ENCODE data around the gene DYNLT5.
"Not testable (repeated sequence)": the region's sequence is repeated elsewhere in the genome, so short reads cannot be mapped to it uniquely, and the experiment has no call there.

DYNLT5 gene, protein sequence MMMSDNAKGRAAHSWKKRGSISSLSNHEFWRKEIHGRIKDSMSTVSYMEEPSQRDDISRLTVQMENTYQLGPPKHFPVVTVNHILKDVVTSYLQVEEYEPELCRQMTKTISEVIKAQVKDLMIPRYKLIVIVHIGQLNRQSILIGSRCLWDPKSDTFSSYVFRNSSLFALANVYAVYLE

DNA sequence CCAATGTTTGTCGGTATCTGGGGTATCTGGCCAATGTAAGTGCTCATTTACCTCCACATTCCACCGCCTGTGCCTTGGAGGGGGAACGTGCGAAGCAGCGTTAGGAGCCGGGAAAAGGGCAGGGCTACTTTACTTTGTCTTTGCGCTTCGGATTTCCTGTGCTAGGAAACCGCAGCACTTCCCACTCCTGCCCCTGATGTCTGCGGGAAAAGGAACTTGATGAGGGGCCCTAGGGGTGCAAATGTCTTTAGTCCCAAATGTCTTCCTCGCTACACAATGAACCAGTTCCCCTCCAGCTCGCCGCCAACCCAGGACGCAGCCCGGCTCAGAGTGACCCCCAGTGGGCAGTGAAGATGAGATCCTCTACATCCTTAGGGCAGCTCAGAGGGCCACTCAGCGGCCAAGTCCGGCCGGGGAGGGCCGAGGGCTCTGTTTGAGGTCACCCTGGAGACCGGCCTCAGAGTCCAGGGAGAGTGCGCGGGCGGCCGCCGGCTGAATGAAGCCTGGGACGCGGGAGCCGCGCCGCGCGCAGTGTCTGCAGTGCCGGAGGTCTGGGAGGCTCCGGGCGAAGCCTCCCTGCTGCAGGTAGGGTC lies at the start of gene DYNLT5:
DYNLT5 (plus strand) TSS at position 460 of the 593 bp plus-strand sequence. CDS start 2,200 bp downstream, outside the sequence.
- peak; percentile 34 for DNase-seq (ENCODE audit: low read depth)

- DNase-seq (ENCODE audit: low read depth) = peak; percentile 16
Measured at GRCh38 chr1:66704177-66704875, 47.9 kb upstream of the DYNLT5 start.

- DNase-seq (ENCODE audit: low read depth) = peak; percentile 28
Measured at GRCh38 chr1:66705110-66705509, 47.1 kb upstream of the DYNLT5 start.

DNA sequence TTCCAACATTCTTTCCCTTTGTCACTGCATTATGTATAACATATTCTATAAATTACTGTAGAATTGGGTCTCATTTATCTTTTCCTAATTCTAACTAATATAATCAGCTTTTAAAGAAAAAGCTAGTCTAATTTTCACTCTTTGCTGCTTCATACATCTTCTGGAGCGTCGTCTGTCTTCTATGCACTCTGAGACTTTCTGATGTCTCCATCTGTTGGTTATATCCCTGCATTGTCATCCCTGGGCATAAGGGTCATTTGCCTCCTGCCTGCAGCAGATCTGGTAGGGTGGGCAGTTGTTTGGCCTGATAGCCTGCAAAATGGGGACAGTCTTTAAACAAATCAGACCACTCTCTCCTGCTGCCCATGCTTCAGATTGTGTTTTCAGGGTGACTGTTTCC lies 40.8 kb upstream of the DYNLT5 start:
- DNase-seq (ENCODE audit: low read depth) = no peak

- DNase-seq (ENCODE audit: low read depth) = no peak
Measured at GRCh38 chr1:66712839-66713238, 39.4 kb upstream of the DYNLT5 start.

GRCh38 chr1:66723985-66724384 lies 28.3 kb upstream of the DYNLT5 start:
- no peak for DNase-seq (ENCODE audit: low read depth)

- peak; percentile 69 for DNase-seq (ENCODE audit: low read depth)
Measured at GRCh38 chr1:66725885-66726665, 26.2 kb upstream of the DYNLT5 start.

DNA sequence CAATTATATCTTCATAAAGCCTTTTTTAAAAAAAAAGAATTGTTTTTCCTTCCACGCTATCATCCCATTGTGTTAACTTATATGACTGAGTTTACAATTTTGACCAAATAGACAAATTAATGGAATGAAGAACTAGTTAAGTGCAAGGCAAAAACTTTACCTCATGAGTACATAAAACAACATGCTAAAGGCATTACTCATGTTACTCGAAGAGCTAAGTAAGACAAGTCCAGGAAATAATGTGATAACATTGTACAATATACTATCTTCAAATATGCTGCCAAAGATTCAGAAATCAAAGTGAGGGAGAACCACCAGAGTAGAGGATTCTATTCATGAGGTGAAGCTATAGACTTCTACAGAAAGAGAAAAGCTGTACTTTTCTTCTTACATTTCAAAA lies 24.2 kb upstream of the DYNLT5 start:
- DNase-seq (ENCODE audit: low read depth) = no peak

- not testable (repeated sequence) for DNase-seq (ENCODE audit: low read depth)
Measured at GRCh38 chr1:66728716-66729115, 23.5 kb upstream of the DYNLT5 start.

DNA sequence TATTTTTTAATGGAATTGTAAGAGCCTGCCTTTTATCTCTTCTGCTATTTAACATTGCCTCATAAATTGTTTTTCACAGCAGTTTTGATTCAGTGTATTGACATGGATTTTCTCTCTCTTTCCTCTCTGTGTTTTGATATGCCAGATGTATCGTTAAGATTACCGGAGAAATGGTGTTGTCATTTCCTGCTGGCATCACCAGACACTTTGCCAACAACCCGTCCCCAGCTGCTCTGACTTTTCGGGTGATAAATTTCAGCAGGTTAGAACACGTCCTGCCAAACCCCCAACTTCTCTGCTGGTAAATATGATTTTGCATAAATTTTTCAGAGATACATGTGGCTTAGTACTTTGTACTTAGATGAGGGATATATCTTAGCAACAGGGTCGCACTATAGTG lies 23.1 kb upstream of the DYNLT5 start:
- DNase-seq (ENCODE audit: low read depth) = no peak

DNA sequence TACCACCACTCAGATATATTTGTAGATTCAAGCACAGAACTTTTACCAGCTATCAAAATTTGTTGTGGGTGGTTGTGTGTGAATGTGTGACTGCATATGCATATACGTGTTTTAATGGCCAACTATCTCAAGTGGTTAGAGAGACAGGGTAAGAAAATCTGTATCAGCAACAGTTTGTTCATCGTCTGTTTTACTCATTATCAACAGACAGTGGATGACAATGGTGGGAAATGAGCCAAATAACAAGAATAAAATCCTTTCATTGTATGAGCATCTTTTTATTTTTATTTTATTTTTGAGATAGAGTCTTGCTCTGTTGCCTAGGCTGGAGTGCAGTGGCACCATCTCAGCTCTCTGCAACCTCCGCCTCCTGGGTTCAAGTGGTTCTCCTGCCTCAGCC lies 22.7 kb upstream of the DYNLT5 start:
- no peak for DNase-seq (ENCODE audit: low read depth)

- DNase-seq (ENCODE audit: low read depth) = no peak
Measured at GRCh38 chr1:66730462-66730861, 21.8 kb upstream of the DYNLT5 start.

DNA sequence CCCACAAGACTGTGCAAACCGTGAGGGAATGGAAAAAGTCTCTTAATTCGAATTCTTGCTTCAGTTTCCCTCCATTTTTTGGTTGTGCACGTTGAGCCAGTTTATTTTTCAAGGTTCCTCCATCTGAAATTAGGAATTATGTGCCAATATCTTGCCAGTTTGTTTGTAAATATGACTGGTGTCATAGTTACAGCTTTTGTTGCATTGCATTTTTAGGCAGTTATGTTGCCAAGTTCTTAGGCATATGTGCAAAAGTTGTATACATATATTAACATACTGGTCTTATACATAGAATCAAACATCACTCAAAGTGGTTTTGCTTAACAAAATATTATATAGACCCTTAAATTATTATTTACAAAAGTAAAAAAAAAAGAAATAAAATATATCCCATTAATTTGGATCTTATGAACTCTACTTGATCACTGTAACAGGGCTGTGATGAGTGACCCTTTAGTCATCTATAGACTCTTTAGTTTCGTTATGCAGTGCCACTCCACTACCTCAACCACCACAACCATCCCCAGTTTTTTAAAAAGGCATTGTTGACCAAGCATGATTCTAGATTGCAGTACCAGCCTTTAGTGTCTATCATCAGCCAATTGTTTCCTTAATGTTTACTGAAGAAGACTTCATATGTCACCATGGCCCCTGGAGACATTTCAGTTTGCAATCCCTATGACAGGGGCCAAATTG lies 20.9 kb upstream of the DYNLT5 start:
- DNase-seq (ENCODE audit: low read depth) = no peak

GRCh38 chr1:66732407-66733166 lies 19.7 kb upstream of the DYNLT5 start:
- no peak for DNase-seq (ENCODE audit: low read depth)

DNA sequence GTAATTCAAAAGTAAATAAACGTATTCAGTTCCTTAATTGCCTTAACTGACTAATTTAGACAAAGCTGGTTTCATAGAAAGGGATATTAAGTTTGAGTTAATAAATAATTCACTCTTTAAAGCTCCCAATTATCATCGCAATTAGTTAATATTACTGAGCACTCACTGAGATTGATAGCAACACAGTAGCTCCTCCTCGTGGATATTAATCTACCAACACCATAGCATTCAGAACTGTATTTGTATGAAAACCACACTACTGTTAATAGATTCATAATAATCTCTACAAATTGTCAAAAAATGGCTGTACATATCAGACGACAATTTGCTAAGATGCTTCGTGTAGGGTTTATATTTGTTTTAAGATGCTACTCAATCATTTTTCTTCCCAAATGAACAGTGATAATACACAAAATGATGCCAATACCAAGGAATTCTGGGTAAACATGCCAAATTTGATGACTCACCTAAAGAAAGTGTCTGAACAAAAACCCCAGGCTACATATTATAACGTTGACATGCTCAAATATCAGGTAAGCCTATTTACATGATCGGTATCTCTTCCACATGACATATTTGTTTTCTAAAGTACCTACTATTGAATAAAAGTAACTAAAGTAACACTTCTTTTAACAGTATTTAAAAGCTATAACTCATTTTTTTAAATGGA lies 18.8 kb upstream of the DYNLT5 start:
- DNase-seq (ENCODE audit: low read depth) = no peak

DNA sequence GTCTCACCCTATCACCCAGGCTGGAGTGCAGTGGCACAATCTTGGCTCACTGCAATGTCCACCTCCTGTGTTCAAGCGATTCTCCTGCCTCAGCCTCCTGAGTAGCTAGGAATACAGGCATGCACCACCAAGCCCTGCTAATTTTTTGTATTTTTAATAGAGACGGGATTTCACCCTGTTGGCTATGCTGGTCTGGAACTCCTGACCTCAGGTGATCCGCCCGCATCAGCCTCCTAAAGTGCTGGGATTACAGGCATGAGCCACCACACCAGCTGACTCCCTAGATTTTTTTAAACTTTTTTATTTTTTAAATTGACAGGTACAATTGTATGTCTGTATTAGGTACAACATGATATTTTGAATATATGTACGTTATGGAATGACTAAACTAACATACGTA lies 17.7 kb upstream of the DYNLT5 start:
- DNase-seq (ENCODE audit: low read depth) = not testable (repeated sequence)

DNA sequence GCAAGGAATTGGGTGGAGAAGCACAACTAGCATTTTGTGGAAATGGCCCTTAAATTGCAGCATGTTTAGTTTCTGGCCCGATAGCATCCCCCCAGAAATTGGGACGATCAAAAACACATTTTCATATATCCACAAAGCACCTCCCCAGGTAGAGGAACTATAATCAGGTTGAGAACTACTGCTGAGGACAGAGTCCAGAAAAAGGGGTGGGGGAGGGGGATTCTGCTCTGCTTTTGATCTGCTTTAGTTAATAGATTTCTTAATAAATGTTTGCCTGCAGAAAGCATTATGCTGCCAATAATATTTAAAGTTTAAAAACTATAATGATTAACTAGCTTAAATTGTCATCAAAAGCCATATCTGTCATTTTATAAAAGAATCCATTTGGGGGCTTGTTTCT lies 14.4 kb upstream of the DYNLT5 start:
- DNase-seq (ENCODE audit: low read depth) = no peak

GRCh38 chr1:66739401-66740157 lies 12.7 kb upstream of the DYNLT5 start:
- DNase-seq (ENCODE audit: low read depth) = no peak

GRCh38 chr1:66745451-66745850 lies 6.8 kb upstream of the DYNLT5 start:
- no peak for DNase-seq (ENCODE audit: low read depth)

DNA sequence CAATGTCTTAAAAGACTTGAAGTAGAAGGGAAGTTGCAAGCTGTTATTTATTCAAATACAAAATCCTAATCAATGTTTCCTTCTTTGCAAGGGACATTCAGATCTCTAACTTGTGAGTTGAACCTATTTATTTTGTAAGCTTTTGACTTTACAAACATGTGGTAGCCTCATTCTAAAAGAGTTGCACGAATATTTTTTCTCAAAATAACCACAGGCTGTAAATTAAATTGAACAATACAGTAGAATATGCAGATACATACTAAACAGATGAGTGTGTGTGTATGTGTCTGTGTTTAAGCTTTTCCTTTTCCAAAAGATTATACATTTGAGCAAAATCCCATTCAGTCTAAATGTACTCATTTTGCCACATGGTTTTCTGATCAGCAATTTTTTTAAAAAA lies 4.8 kb upstream of the DYNLT5 start:
- DNase-seq (ENCODE audit: low read depth) = no peak

All from fibroblast of the conjunctiva (primary cell).